PC-3 (cell line): ENCODE measurements around the gene MAST4. TPM values are rescaled to one million over a fixed set of nuclear protein-coding genes. Genes with fewer than 3 reads are reported as not detected.

Experiments used
- ATAC-seq: fragments of 200-7000 bp; cut with Tn5 transposase; 2 replicates; pipeline ENCODE4 v1.9.1; 2020; ENCODE audit warnings: mild to moderate bottlenecking, moderate library complexity
- BruUV-seq: library from RNA; stranded (reverse); fragments of 400-500 nt; replicated peaks from 2 replicates; lab custom pipeline; 2021; lab: Mats Ljungman, UMichigan
- CTCF ChIA-PET: fragments of 300-600 bp; sonication (Branson Sonifier 250); formaldehyde crosslinking; loops from one replicate; lab custom pipeline; 2022; ENCODE audit warnings: antibody characterized with exemption; lab: Charles Lee
- POLR2A ChIA-PET: fragments of 300-600 bp; sonication (Branson Sonifier 250); formaldehyde crosslinking; loops from one replicate; lab custom pipeline; 2022; ENCODE audit warnings: antibody characterized with exemption; ENCODE audit not compliant: unreplicated experiment; lab: Charles Lee
- DNase-seq: peaks from one replicate; pipeline ENCODE4 v3.0.0-alpha.2; 2015
- H2AFZ ChIP-seq: fragments of 300-600 bp; sonication (generic); 2 replicates; pipeline ENCODE4 v1.6.0; 2016; ENCODE audit warnings: antibody characterized with exemption, low read length
- H3F3A ChIP-seq: fragments of 300-600 bp; sonication (generic); one replicate; pipeline ENCODE4 v1.6.0; 2017; ENCODE audit warnings: antibody characterized with exemption, low read length, control low read depth, mild to moderate bottlenecking; ENCODE audit not compliant: unreplicated experiment
- H3K27ac ChIP-seq: fragments of 300-600 bp; sonication (generic); 2 replicates; pipeline ENCODE4 v1.5.1; 2016; ENCODE audit warnings: mild to moderate bottlenecking, low read length
- H3K27me3 ChIP-seq: fragments of 300-600 bp; sonication (generic); 2 replicates; pipeline ENCODE4 v1.6.1; 2016; ENCODE audit warnings: low read length, mixed read lengths
- H3K36me3 ChIP-seq: fragments of 300-600 bp; sonication (generic); 2 replicates; pipeline ENCODE4 v1.6.1; 2016; ENCODE audit warnings: low read depth, mixed run types, low read length, mixed read lengths
- H3K4me1 ChIP-seq: fragments of 300-600 bp; sonication (generic); 2 replicates; pipeline ENCODE4 v1.5.1; 2016; ENCODE audit warnings: low read length; ENCODE audit not compliant: insufficient read depth
- H3K4me2 ChIP-seq: fragments of 300-600 bp; sonication (generic); 2 replicates; pipeline ENCODE4 v1.6.0; 2016; ENCODE audit warnings: low read length
- H3K4me3 ChIP-seq: fragments of 300-600 bp; sonication (generic); 2 replicates; pipeline ENCODE4 v1.5.1; 2016; ENCODE audit warnings: mild to moderate bottlenecking, low read length, mixed read lengths
- H3K79me2 ChIP-seq: fragments of 300-600 bp; sonication (generic); 2 replicates; pipeline ENCODE4 v1.6.1; 2017; ENCODE audit warnings: low read length, mixed read lengths
- H3K9ac ChIP-seq: fragments of 300-600 bp; sonication (generic); 2 replicates; pipeline ENCODE4 v1.6.0; 2016; ENCODE audit warnings: mild to moderate bottlenecking, low read length
- H3K9me2 ChIP-seq: fragments of 300-600 bp; sonication (generic); replicated peaks from 2 replicates; pipeline ENCODE4 v1.6.1; 2016; ENCODE audit warnings: mixed run types, low read length, mixed read lengths
- H3K9me3 ChIP-seq: fragments of 300-600 bp; sonication (generic); 2 replicates; pipeline ENCODE4 v1.6.1; 2016; ENCODE audit warnings: low read length, mixed read lengths
- H4K20me1 ChIP-seq: fragments of 300-600 bp; sonication (generic); 2 replicates; pipeline ENCODE4 v1.6.1; 2016; ENCODE audit warnings: low read length, mixed read lengths
- CTCF ChIP-seq: fragments of 300-600 bp; sonication (generic); conservative IDR thresholded peaks from 2 replicates; pipeline ENCODE4 v1.5.1; 2017; ENCODE audit warnings: antibody characterized with exemption, low read depth, mild to moderate bottlenecking, low read length
- EZH2 ChIP-seq: fragments of 300-600 bp; sonication (generic); IDR thresholded peaks from one replicate; pipeline ENCODE4 v1.6.1; 2017; ENCODE audit warnings: antibody characterized with exemption, mild to moderate bottlenecking, low read length; ENCODE audit not compliant: unreplicated experiment
- EZH2phosphoT487 ChIP-seq: fragments of 300-600 bp; sonication (generic); IDR thresholded peaks from 2 replicates; pipeline ENCODE4 v1.6.1; 2018; ENCODE audit warnings: mild to moderate bottlenecking, antibody characterized with exemption, low read length, borderline replicate concordance
- intact Hi-C: fragments of 100-400 bp; cut with micrococcal nuclease; formaldehyde crosslinking; loops from 2 replicates; pipeline ENCODE4 v1.9.0; 2023
- total RNA-seq: library from RNA; depleted of rRNA; stranded (reverse); fragments of >200 nt; gene quantifications from 2 replicates; pipeline ENCODE4 v1.2.3, GENCODE V29; 2014

The MAST4 gene
- total RNA-seq, 1 experiment from 2014 or later: 7.9 TPM

GRCh38 chr5:66888613-66889012, 292.4 kb downstream of the MAST4 start:
- intact Hi-C loops: no loop called here
- Histone ChIP-seq H3K9ac (no peak overlapping the region), H3K4me3 (no peak overlapping the region), H3F3A (no peaks in the 10 kb centered on the region), H2AFZ (no peak overlapping the region), H4K20me1 (no peaks in the 10 kb centered on the region), H3K9me2 (no peaks in the 10 kb centered on the region), H3K4me1 (peaks cover 24% of the 10 kb centered on the region), H3K79me2 (no peaks in the 10 kb centered on the region), H3K4me2 (no peak overlapping the region), H3K27ac (no peak overlapping the region), H3K9me3 (no peaks in the 10 kb centered on the region), H3K36me3 (no peaks in the 10 kb centered on the region), H3K27me3 (no peaks in the 10 kb centered on the region)
- ATAC-seq: no peak
- no TSS peak for BruUV-seq
- CTCF ChIA-PET: no interaction called here
- TF ChIP-seq CTCF: no peak
- TF ChIP-seq EZH2: no peak
- no peak for TF ChIP-seq EZH2phosphoT487
- POLR2A ChIA-PET: no interaction called here
- DNase-seq: no peak

GRCh38 chr5:66889056-66889455, 292.9 kb downstream of the MAST4 start:
- Histone ChIP-seq H3K27me3 (no peaks in the 10 kb centered on the region), H3K4me1 (peaks cover 24% of the 10 kb centered on the region), H2AFZ (no peak overlapping the region), H3K9me3 (no peaks in the 10 kb centered on the region), H4K20me1 (no peaks in the 10 kb centered on the region), H3K36me3 (no peaks in the 10 kb centered on the region), H3F3A (no peaks in the 10 kb centered on the region), H3K79me2 (no peaks in the 10 kb centered on the region), H3K4me3 (no peak overlapping the region), H3K27ac (no peak overlapping the region), H3K9me2 (no peaks in the 10 kb centered on the region), H3K4me2 (no peak overlapping the region), H3K9ac (no peak overlapping the region)
- ChIA-PET POLR2A (no interaction called here), CTCF (no interaction called here)
- ATAC-seq: no peak
- DNase-seq: no peak
- TF ChIP-seq CTCF (no peak), EZH2 (no peak), EZH2phosphoT487 (no peak)
- intact Hi-C loops: no loop called here
- no TSS peak for BruUV-seq

DNA sequence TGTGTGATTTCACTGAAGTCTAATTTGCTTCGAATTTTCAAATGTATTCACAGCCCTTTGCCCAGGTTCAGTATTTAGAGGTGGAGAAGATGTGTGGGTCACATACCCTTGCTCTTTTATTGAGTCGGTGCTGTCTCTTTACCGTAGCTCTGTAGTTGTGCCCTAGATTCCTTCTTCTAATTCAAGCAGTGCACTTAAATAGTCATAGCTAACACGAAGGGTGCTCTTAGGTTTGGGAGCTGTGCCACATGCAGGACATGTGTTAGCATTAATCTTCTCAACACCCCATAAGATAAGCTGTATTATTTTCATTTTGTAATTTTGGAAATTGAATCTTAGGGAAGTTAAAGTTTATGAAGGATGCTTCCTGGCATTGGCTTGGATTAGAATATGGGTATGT, 293.3 kb downstream of the MAST4 start:
- H3K27me3 ChIP-seq: no peaks in the 10 kb centered on the region
- no peak overlapping the region for H3K27ac ChIP-seq
- no peak overlapping the region for H2AFZ ChIP-seq
- H3F3A ChIP-seq: no peaks in the 10 kb centered on the region
- no peaks in the 10 kb centered on the region for H3K9me2 ChIP-seq
- H3K36me3 ChIP-seq: no peaks in the 10 kb centered on the region
- H3K4me3 ChIP-seq: no peak overlapping the region
- H3K4me1 ChIP-seq: peaks cover 24% of the 10 kb centered on the region
- DNase-seq: no peak
- H3K79me2 ChIP-seq: no peaks in the 10 kb centered on the region
- ChIA-PET POLR2A (no interaction called here), CTCF (no interaction called here)
- no peak overlapping the region for H3K9ac ChIP-seq
- no TSS peak for BruUV-seq
- TF ChIP-seq EZH2phosphoT487 (no peak), EZH2 (no peak), CTCF (no peak)
- H3K9me3 ChIP-seq: no peaks in the 10 kb centered on the region
- no peak for ATAC-seq
- intact Hi-C loops: no loop called here
- H4K20me1 ChIP-seq: no peaks in the 10 kb centered on the region
- no peak overlapping the region for H3K4me2 ChIP-seq
